Peyer's patch (tissue), 4 donors: ENCODE measurements around the gene DCLK1.

Experiments
- POLR2A ChIP-seq, 2 donors: fragments of 450-650 bp; IDR thresholded peaks; one replicate each; pipeline ENCODE4 v1.5.1; 2017; ENCODE audit warnings: antibody characterized with exemption in 2 of 2, mild to moderate bottlenecking in 2 of 2, moderate library complexity in 2 of 2
- TF ChIP-seq, protein P1 (sequence below), 6 experiments: fragments of 450-650 bp in 4 of 6; fragments of 200-600 bp in 2 of 6; sonication (generic) in 1 of 6; IDR thresholded peaks; one replicate each; pipeline ENCODE4 v1.5.1; 2017 to 2019; ENCODE audit warnings: antibody characterized with exemption in 6 of 6, mild to moderate bottlenecking in 3 of 6, moderate library complexity in 1 of 6

DNA sequence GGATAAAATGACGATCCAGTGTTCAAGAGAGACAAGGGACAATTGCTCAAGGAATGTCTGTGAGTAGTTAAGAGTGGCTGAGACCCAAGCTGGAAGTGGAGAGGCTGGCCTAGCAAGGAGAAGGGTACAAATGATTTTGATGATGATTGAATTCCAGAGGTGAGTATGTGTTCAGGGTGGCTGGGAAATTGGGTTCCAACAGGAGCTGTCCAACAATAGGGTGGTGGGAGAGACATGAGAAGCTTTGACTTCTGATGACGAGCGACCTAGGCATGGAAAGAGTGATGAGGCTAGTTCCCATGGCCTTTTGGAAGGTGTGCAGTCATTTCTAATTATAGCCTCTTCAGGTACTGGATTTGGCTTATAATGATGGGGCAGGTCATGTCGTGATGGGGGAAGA, 29.1 kb upstream of the DCLK1 start:
- TF ChIP-seq, protein P1, sequence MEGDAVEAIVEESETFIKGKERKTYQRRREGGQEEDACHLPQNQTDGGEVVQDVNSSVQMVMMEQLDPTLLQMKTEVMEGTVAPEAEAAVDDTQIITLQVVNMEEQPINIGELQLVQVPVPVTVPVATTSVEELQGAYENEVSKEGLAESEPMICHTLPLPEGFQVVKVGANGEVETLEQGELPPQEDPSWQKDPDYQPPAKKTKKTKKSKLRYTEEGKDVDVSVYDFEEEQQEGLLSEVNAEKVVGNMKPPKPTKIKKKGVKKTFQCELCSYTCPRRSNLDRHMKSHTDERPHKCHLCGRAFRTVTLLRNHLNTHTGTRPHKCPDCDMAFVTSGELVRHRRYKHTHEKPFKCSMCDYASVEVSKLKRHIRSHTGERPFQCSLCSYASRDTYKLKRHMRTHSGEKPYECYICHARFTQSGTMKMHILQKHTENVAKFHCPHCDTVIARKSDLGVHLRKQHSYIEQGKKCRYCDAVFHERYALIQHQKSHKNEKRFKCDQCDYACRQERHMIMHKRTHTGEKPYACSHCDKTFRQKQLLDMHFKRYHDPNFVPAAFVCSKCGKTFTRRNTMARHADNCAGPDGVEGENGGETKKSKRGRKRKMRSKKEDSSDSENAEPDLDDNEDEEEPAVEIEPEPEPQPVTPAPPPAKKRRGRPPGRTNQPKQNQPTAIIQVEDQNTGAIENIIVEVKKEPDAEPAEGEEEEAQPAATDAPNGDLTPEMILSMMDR (IDR thresholded peaks at IDR 0.05): no peak
- TF ChIP-seq POLR2A (IDR thresholded peaks at IDR 0.05): no peak
